ENCODE data around the gene TM4SF20.

DNA sequence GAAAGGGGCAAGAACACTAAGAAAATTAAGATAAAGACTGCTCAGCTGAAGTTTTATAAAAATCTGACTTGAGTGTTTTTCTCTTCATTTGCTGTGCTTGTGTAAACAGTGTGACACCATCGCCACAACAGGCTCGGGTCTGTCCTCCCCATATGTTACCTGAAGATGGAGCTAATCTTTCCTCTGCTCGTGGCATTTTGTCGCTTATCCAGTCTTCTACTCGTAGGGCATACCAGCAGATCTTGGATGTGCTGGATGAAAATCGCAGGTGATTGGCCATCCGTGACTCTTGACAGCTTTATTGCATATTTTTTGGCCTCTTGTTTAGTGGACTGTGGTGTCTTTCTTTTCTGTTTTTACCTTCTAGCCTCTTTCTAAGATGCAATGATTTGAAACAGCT lies 32.0 kb downstream of the TM4SF20 start:
- TF ChIP-seq CTCF (IDR thresholded peaks at IDR 0.05), result no peak
- TF ChIP-seq POLR2A (IDR thresholded peaks at IDR 0.05), result no peak
- no peak for TF ChIP-seq POLR2AphosphoS5 (IDR thresholded peaks at IDR 0.05)

Data from stomach (tissue), 4 donors.